Superior temporal gyrus (tissue), 1 donor: ENCODE results near the gene EVI2B.
"Not testable (repeated sequence)": the region's sequence is repeated elsewhere in the genome, so short reads cannot be mapped to it uniquely, and the experiment has no call there.

Experiments
- DNase-seq: peaks from one replicate; pipeline ENCODE4 v3.0.0-alpha.2; 2016; ENCODE audit errors: extremely low spot score

The EVI2B gene

GRCh38 chr17:31272236-31272635 is 41.6 kb downstream of the EVI2B start:
- no peak for DNase-seq

DNA sequence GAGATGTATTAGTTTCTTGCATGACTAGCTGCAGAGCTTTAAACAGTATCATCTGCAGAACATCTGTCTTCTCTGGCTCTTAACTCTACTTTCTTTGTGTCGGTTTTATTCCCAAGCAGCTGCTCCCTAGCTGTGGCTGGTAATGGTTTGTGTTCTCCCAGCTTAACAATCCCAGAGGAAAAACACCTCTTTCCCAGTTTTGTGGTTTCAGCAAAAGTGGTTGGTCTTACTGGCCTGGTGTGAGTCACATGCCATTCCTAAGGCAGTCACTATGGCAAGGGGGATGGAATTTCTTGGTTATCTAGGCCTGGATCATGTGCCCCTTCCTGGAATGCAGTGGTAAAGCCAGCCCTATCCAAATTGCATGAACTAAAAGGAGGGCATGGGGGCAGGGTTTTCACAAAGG is 44.3 kb downstream of the EVI2B start:
- no peak for DNase-seq

- DNase-seq: no peak
Observed at GRCh38 chr17:31269036-31269577, 44.7 kb downstream of the EVI2B start.

- no peak for DNase-seq
Observed at GRCh38 chr17:31266042-31266441, 47.8 kb downstream of the EVI2B start.

DNA sequence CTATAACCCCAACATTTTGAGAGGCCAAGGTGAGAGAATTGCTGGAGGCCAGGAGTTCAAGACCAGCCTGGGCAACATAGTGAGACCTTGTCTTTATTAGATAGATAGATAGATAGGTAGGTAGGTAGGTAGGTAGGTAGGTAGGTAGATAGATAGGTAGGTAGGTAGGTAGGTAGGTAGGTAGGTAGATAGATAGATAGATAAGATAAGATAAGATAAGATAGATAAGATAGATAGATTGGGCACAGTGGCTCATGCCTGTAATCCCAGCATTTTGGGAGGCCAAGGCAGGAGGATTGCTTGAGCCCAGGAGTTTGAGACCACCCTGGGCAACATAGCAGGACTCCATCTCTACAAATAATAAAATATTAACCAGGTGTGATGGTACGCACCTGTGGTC is 50.9 kb downstream of the EVI2B start:
- not testable (repeated sequence) for DNase-seq

DNA sequence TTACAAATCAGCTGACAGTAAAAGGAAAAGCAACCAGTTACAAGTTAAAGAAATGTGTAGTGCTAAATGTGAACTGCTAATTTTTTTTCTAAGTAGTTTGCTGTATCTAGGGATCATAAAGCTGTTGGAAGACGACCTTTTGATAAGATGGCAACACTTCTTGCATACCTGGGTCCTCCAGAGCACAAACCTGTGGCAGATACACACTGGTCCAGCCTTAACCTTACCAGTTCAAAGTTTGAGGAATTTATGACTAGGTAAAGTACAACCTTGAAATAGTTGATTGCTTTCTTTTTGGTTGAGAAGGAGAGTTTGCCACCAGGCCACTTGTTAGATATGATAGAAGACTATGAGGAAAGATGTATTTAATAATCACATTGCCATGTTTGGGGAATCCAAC is 52.3 kb downstream of the EVI2B start:
- DNase-seq: no peak

GRCh38 chr17:31260151-31260550 is 53.7 kb downstream of the EVI2B start:
- DNase-seq: no peak

DNA sequence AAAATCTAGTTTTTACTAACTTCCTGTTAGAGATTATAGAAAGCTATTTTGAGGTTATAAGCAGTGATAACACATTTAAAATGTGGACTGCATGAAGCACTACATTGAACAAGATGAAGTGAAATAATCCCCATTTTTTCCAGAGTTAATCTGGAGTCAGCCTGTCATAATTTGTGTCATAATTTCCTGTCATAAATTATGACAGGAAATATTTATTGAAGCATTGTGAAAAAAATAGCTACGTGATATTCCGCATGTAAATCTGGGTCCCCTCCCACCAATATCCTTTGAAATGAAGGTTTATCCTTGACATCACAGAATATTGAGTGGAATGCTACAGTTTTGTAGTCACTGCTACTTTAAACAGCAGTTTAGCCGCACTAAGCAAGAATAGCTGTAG is 56.9 kb downstream of the EVI2B start:
- DNase-seq: no peak

GRCh38 chr17:31254654-31255053 is 59.2 kb downstream of the EVI2B start:
- DNase-seq: no peak
